Measurements from ENCODE around the gene SULF2.
"Not testable (repeated sequence)": the region's sequence is repeated elsewhere in the genome, so short reads cannot be mapped to it uniquely, and the experiment has no call there.

The SULF2 gene

DNA sequence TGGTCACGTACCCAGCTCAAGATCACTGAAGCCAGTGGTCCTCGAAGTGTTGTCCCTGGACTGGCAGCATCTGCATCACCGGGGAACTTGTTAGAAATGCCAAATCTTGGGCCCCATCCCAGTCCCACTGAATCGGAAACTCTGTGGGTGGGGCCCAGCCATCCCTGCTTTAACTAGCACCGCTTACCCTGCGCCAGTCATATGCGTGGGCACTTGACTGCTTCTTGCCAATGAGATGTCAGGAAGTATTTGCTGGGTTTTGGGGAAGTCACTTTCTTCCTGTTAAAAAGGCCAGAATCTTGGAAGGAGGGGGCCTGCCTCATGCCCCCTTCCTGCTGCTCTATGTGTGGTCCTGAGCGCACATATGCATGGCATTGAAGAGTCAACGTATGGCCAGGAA lies 11.7 kb upstream of the SULF2 start:
- Histone ChIP-seq H3K9me3 (no peaks in the 10 kb centered on the region), H3K27me3 (no peaks in the 10 kb centered on the region), H3K36me3 (no peaks in the 10 kb centered on the region), H3K4me1 (peaks cover 21% of the 10 kb centered on the region), H3K4me3 (ENCODE audit: low read depth, low read length) (no peak overlapping the region)
- DNase-seq = no peak
- TF ChIP-seq, protein P1, sequence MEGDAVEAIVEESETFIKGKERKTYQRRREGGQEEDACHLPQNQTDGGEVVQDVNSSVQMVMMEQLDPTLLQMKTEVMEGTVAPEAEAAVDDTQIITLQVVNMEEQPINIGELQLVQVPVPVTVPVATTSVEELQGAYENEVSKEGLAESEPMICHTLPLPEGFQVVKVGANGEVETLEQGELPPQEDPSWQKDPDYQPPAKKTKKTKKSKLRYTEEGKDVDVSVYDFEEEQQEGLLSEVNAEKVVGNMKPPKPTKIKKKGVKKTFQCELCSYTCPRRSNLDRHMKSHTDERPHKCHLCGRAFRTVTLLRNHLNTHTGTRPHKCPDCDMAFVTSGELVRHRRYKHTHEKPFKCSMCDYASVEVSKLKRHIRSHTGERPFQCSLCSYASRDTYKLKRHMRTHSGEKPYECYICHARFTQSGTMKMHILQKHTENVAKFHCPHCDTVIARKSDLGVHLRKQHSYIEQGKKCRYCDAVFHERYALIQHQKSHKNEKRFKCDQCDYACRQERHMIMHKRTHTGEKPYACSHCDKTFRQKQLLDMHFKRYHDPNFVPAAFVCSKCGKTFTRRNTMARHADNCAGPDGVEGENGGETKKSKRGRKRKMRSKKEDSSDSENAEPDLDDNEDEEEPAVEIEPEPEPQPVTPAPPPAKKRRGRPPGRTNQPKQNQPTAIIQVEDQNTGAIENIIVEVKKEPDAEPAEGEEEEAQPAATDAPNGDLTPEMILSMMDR (IDR thresholded peaks at IDR 0.05; ENCODE audit: low read depth, low read length) = no peak

- no peak overlapping the region for H3K4me3 ChIP-seq (ENCODE audit: low read depth, low read length)
- peaks cover 23% of the 10 kb centered on the region for H3K4me1 ChIP-seq
- no peaks in the 10 kb centered on the region for H3K27me3 ChIP-seq
- H3K9me3 ChIP-seq = no peaks in the 10 kb centered on the region
- H3K36me3 ChIP-seq = no peaks in the 10 kb centered on the region
- TF ChIP-seq, protein P1 (IDR thresholded peaks at IDR 0.05; ENCODE audit: low read depth, low read length) = no peak
- DNase-seq = peak; percentile 77
Measured at GRCh38 chr20:47795214-47795907, 10.1 kb upstream of the SULF2 start.

DNA sequence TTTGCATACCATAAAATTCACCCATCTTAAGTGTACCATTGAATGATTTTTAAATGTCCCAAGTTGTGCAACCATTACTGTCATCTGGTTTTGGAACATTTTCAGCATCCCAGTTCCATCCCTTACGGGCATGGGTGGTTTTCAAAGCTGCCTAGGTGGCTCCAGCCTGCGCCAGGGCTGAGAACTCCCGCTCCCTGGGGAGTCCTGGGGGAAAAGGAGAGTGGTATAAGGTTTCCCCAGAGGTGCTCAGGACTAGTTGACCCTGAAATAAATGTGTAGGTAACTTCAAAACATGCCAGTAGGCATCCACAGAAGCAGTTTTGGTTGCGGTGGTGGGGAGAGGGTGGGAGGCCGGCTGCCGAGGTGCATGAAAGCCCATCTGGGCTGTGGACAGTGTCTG lies 9.0 kb upstream of the SULF2 start:
- not testable (repeated sequence) for H3K36me3 ChIP-seq; DNase-seq; H3K27me3 ChIP-seq; H3K9me3 ChIP-seq; H3K4me3 ChIP-seq (ENCODE audit: low read depth, low read length)
- peaks cover 31% of the 10 kb centered on the region for H3K4me1 ChIP-seq

- Histone ChIP-seq H3K4me3 (ENCODE audit: low read depth, low read length) (no peak overlapping the region), H3K36me3 (no peaks in the 10 kb centered on the region), H3K4me1 (peaks cover 41% of the 10 kb centered on the region), H3K9me3 (no peaks in the 10 kb centered on the region), H3K27me3 (no peaks in the 10 kb centered on the region)
- TF ChIP-seq, protein P1 (IDR thresholded peaks at IDR 0.05; ENCODE audit: low read depth, low read length) = no peak
- peak; percentile 50 for DNase-seq
Measured at GRCh38 chr20:47792021-47792618, 6.8 kb upstream of the SULF2 start.

DNA sequence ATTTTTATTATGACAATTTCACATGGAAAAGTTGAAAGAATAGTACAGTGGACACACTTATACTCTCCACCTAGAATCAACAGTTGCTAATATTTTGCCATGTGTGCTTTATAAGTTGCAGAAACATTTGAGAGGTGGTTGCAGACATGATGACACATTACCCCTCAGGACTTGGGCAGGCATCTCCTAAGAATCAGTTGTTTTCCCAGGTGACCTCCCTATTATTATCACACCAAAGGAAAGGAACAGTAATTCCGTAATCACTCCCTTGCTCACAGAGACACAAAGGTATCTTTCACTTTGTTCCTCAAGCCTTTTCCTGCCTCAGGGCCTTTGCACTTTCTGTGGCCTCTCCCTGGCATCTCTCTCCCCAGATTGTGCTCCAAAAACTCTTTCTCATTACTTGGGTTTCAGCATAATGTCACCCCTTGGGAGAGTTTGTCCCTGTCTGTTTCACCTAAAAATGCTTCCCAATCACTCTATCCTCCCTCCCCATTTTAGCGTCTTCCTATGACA lies 5.9 kb upstream of the SULF2 start:
- H3K4me1 ChIP-seq = peaks cover 41% of the 10 kb centered on the region

GRCh38 chr20:47790580-47790965 lies 5.3 kb upstream of the SULF2 start:
- H3K4me1 ChIP-seq = peaks cover 39% of the 10 kb centered on the region
- TF ChIP-seq, protein P1 (IDR thresholded peaks at IDR 0.05; ENCODE audit: low read depth, low read length) = no peak

More for the DNA sequence above, 5.9 kb upstream of the SULF2 start:
- TF ChIP-seq, protein P1 (IDR thresholded peaks at IDR 0.05; ENCODE audit: low read depth, low read length) = no peak
- Histone ChIP-seq H3K9me3 (no peaks in the 10 kb centered on the region), H3K27me3 (no peaks in the 10 kb centered on the region), H3K36me3 (no peaks in the 10 kb centered on the region), H3K4me3 (ENCODE audit: low read depth, low read length) (no peak overlapping the region)
- no peak for DNase-seq

More at GRCh38 chr20:47790580-47790965, 5.3 kb upstream of the SULF2 start:
- Histone ChIP-seq H3K36me3 (no peaks in the 10 kb centered on the region), H3K4me3 (ENCODE audit: low read depth, low read length) (0 out of 2 replicates have a peak overlapping the region, but pooled peaks have one; percentile 9), H3K9me3 (no peaks in the 10 kb centered on the region), H3K27me3 (no peaks in the 10 kb centered on the region)
- peak; percentile 30 for DNase-seq

All from BE2C (cell line).